ENCODE data around the gene BAHCC1.

GRCh38 chr17:81499601-81499970 is 104.3 kb downstream of the BAHCC1 start:
- TF ChIP-seq EZH2 (IDR thresholded peaks at IDR 0.05; ENCODE audit: borderline replicate concordance, low read depth, low read length, severe bottlenecking) (no peak), POLR2A (IDR thresholded peaks at IDR 0.05; ENCODE audit: low read depth, low read length) (no peak), CTCF (IDR thresholded peaks at IDR 0.05; ENCODE audit: extremely low read depth in 1 of 2, insufficient read depth in 1 of 2, low read depth in 1 of 2, low read length in 2 of 2) (no peak), POLR2AphosphoS5 (IDR thresholded peaks at IDR 0.05; ENCODE audit: insufficient read depth, low read depth, low read length) (no peak), GATA2 (IDR thresholded peaks at IDR 0.05; ENCODE audit: insufficient read depth, insufficient read length, low read depth, low read length) (no peak), JUN (IDR thresholded peaks at IDR 0.05; ENCODE audit: borderline replicate concordance, insufficient read depth, insufficient read length, low read depth) (no peak), FOS (IDR thresholded peaks at IDR 0.05; ENCODE audit: borderline replicate concordance, insufficient read depth, low read length) (no peak), MYC (IDR thresholded peaks at IDR 0.05; ENCODE audit: low read depth, low read length) (no peak)

All from endothelial cell of umbilical vein (primary cell).